Uterus (tissue), 2 donors: ENCODE results near the gene XIRP2.
"Not testable (repeated sequence)": the region's sequence is repeated elsewhere in the genome, so short reads cannot be mapped to it uniquely, and the experiment has no call there.

ENCODE experiments used
- POLR2A ChIP-seq, 2 donors: fragments of 450-650 bp; IDR thresholded peaks; one replicate each; pipeline ENCODE4 v1.6.1; 2016; ENCODE audit warnings: antibody characterized with exemption in 2 of 2, mild to moderate bottlenecking in 1 of 2, moderate library complexity in 1 of 2
- TF ChIP-seq, protein P1 (sequence below), 4 experiments: fragments of 200-600 bp in 2 of 4; fragments of 450-650 bp in 2 of 4; sonication (generic) in 2 of 4; IDR thresholded peaks; one replicate each; pipeline ENCODE4 v1.5.1; 2016 to 2019; ENCODE audit warnings: antibody characterized with exemption in 4 of 4, mild to moderate bottlenecking in 2 of 4, moderate library complexity in 1 of 4

GRCh38 chr2:167075708-167076107 is 187.4 kb downstream of the XIRP2 start:
- TF ChIP-seq, protein P1, sequence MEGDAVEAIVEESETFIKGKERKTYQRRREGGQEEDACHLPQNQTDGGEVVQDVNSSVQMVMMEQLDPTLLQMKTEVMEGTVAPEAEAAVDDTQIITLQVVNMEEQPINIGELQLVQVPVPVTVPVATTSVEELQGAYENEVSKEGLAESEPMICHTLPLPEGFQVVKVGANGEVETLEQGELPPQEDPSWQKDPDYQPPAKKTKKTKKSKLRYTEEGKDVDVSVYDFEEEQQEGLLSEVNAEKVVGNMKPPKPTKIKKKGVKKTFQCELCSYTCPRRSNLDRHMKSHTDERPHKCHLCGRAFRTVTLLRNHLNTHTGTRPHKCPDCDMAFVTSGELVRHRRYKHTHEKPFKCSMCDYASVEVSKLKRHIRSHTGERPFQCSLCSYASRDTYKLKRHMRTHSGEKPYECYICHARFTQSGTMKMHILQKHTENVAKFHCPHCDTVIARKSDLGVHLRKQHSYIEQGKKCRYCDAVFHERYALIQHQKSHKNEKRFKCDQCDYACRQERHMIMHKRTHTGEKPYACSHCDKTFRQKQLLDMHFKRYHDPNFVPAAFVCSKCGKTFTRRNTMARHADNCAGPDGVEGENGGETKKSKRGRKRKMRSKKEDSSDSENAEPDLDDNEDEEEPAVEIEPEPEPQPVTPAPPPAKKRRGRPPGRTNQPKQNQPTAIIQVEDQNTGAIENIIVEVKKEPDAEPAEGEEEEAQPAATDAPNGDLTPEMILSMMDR (IDR thresholded peaks at IDR 0.05), result not testable (repeated sequence)
- not testable (repeated sequence) for TF ChIP-seq POLR2A (IDR thresholded peaks at IDR 0.05)
